ENCODE results near the gene BTBD19. TPM values are rescaled to one million over a fixed set of nuclear protein-coding genes. Genes with fewer than 3 reads are reported as not detected.

BTBD19 gene
- total and polyA plus RNA-seq, 9 of the 15 experiments (the other 6 are each of a cell fraction or from before 2014, with no cell fraction given), result 0.22 to 2.0 (median 0.95) TPM

GRCh38 chr1:44819608-44820327 is 11.4 kb downstream of the BTBD19 start (continued):
- TF ChIP-seq ZNF318 (IDR thresholded peaks at IDR 0.05; ENCODE audit: borderline replicate concordance in 1 of 2, low read depth in 1 of 2) (peak in 1 of 2 experiments; percentile 99; a peak in 2 of 4 replicates), EHMT2 (IDR thresholded peaks at IDR 0.05) (no peak), POLR2G (IDR thresholded peaks at IDR 0.05; ENCODE audit: low read depth, low read length) (peak; percentile 56), ZNF444 (CRISPR knock-in tag; IDR thresholded peaks at IDR 0.05) (peak; percentile 85), ZNF408 (CRISPR knock-in tag; IDR thresholded peaks at IDR 0.05; ENCODE audit: low read depth) (no peak), ZBTB7A (IDR thresholded peaks at IDR 0.05; ENCODE audit: borderline replicate concordance, control insufficient read depth, low read depth, low read length) (no peak), ZNF77 (CRISPR knock-in tag; IDR thresholded peaks at IDR 0.05) (peak; percentile 91), TEAD1 (CRISPR knock-in tag; IDR thresholded peaks at IDR 0.05) (peak; percentile 28 to 32; a peak in 1 of 4 replicates), ZNF184 (CRISPR knock-in tag; IDR thresholded peaks at IDR 0.05) (no peak), TGIF2 (CRISPR knock-in tag; IDR thresholded peaks at IDR 0.05) (no peak), ZNF57 (CRISPR knock-in tag; IDR thresholded peaks at IDR 0.05) (peak; percentile 35), KDM5B (IDR thresholded peaks at IDR 0.05; ENCODE audit: insufficient replicate concordance, low read depth, low read length) (peak; percentile 100), MAFK (IDR thresholded peaks at IDR 0.05; ENCODE audit: low read length) (no peak), LEF1 (IDR thresholded peaks at IDR 0.05) (peak; percentile 88), ZNF445 (CRISPR knock-in tag; IDR thresholded peaks at IDR 0.05; ENCODE audit: low read depth) (peak; percentile 90), PHF8 (IDR thresholded peaks at IDR 0.05; ENCODE audit: borderline replicate concordance, low read length) (peak; percentile 34; the same call in 1 of the 2 replicates), ZNF140 (CRISPR knock-in tag; IDR thresholded peaks at IDR 0.05) (no peak), POLR2B (IDR thresholded peaks at IDR 0.05; ENCODE audit: low read depth, partially characterized antibody) (peak; percentile 100), RBM17 (IDR thresholded peaks at IDR 0.05; ENCODE audit: borderline replicate concordance, low read depth, low read length) (no peak), POLR2AphosphoS2 (IDR thresholded peaks at IDR 0.05; ENCODE audit: low read length) (peak; percentile 100)

Data from K562 (cell line).